Thoracic aorta (tissue), 2 donors: ENCODE results near the gene SERPINB7. TPM values are rescaled to one million over a fixed set of nuclear protein-coding genes. Genes with fewer than 3 reads are reported as not detected.

Experiments
- ATAC-seq: fragments of 150-250 bp; one replicate; pipeline ENCODE4 v1.8.0; 2017; ENCODE audit warnings: low read depth; ENCODE audit not compliant: insufficient number of reproducible peaks, low FRiP score
- DNase-seq: peaks from one replicate; pipeline ENCODE4 v3.0.0-alpha.2; 2020; ENCODE audit warnings: low spot score
- H3K27ac ChIP-seq, 2 donors: fragments of 200-600 bp; sonication (generic); 1 replicate in 1 of 2; 2 replicates in 1 of 2; pipeline ENCODE4 v1.5.1; 2016; ENCODE audit warnings: mild to moderate bottlenecking in 2 of 2, moderate library complexity in 2 of 2
- H3K27me3 ChIP-seq: fragments of 200-600 bp; sonication (generic); replicated peaks from 2 replicates; pipeline ENCODE4 v1.6.0; 2016; ENCODE audit warnings: mild to moderate bottlenecking; ENCODE audit not compliant: insufficient read depth
- H3K36me3 ChIP-seq: fragments of 200-600 bp; sonication (generic); one replicate; pipeline ENCODE4 v1.5.1; 2016
- H3K4me1 ChIP-seq, 2 donors: fragments of 200-600 bp; sonication (generic); 1 replicate in 1 of 2; 2 replicates in 1 of 2; pipeline versions ENCODE4 v1.5.1 to v1.6.0; 2016; ENCODE audit warnings: low read depth in 2 of 2, mild to moderate bottlenecking in 1 of 2; ENCODE audit not compliant: control insufficient read depth in 1 of 2
- H3K4me3 ChIP-seq: fragments of 200-600 bp; sonication (generic); 2 replicates; pipeline ENCODE4 v1.5.1; 2016; ENCODE audit warnings: mild to moderate bottlenecking
- H3K9me3 ChIP-seq: fragments of 200-600 bp; sonication (generic); 2 replicates; pipeline ENCODE4 v1.5.1; 2016
- CTCF ChIP-seq: fragments of 200-600 bp; sonication (generic); IDR thresholded peaks from one replicate; pipeline ENCODE4 v1.5.1; 2019; ENCODE audit warnings: antibody characterized with exemption
- total RNA-seq, 2 donors: library from RNA; depleted of rRNA; stranded (reverse); fragments of >200 nt; gene quantifications; one replicate each; pipeline versions ENCODE4 v1.1.0 to v1.2.3, GENCODE V29; 2016

SERPINB7 gene
- total RNA-seq, 2 donors from 2014 or later, result 0.14 TPM; not detected in 1

- Histone ChIP-seq H3K9me3 (no peaks in the 10 kb centered on the region), H3K27me3 (no peaks in the 10 kb centered on the region), H3K36me3 (no peaks in the 10 kb centered on the region), H3K27ac (no peak overlapping the region), H3K4me1 (no peaks in the 10 kb centered on the region), H3K4me3 (no peak overlapping the region)
- DNase-seq (no peak), ATAC-seq (no peak)
- TF ChIP-seq CTCF, result no peak
Measured at GRCh38 chr18:63819786-63820185, 44.6 kb downstream of the SERPINB7 start.

GRCh38 chr18:63820694-63821093, 45.5 kb downstream of the SERPINB7 start:
- Histone ChIP-seq H3K27me3 (no peaks in the 10 kb centered on the region), H3K36me3 (no peaks in the 10 kb centered on the region), H3K9me3 (no peaks in the 10 kb centered on the region), H3K27ac (no peak overlapping the region), H3K4me3 (no peak overlapping the region), H3K4me1 (no peaks in the 10 kb centered on the region)
- DNase-seq, result no peak
- ATAC-seq, result no peak
- TF ChIP-seq CTCF, result no peak

- H3K4me1 ChIP-seq, result no peaks in the 10 kb centered on the region
- H3K4me3 ChIP-seq, result no peak overlapping the region
- H3K27me3 ChIP-seq, result no peaks in the 10 kb centered on the region
- no peaks in the 10 kb centered on the region for H3K9me3 ChIP-seq
- DNase-seq (no peak), ATAC-seq (no peak)
- H3K36me3 ChIP-seq, result no peaks in the 10 kb centered on the region
- no peak overlapping the region for H3K27ac ChIP-seq
- peak; percentile 18 for TF ChIP-seq CTCF
Measured at GRCh38 chr18:63823516-63824219, 48.5 kb downstream of the SERPINB7 start.

- Histone ChIP-seq H3K4me3 (no peak overlapping the region), H3K27me3 (no peaks in the 10 kb centered on the region), H3K27ac (no peak overlapping the region), H3K9me3 (no peaks in the 10 kb centered on the region), H3K4me1 (no peaks in the 10 kb centered on the region), H3K36me3 (no peaks in the 10 kb centered on the region)
- DNase-seq (no peak), ATAC-seq (no peak)
- no peak for TF ChIP-seq CTCF
Measured at GRCh38 chr18:63824220-63824525, 49.0 kb downstream of the SERPINB7 start.

GRCh38 chr18:63828120-63828519, 52.9 kb downstream of the SERPINB7 start:
- Histone ChIP-seq H3K4me3 (no peak overlapping the region), H3K27ac (no peak overlapping the region), H3K36me3 (no peaks in the 10 kb centered on the region), H3K27me3 (no peaks in the 10 kb centered on the region), H3K4me1 (no peaks in the 10 kb centered on the region), H3K9me3 (no peaks in the 10 kb centered on the region)
- TF ChIP-seq CTCF, result no peak
- ATAC-seq (no peak), DNase-seq (no peak)
